Stimulated activated memory B cell treated with anti-CD40 and anti-IgM and Interleukin-4, amounts not matched to agents 10 μg/mL and 1 μg/mL and 100 μg/mL, for 72 hours (primary cell): Measurements from ENCODE around the gene SH2D4B.

Experiments
- ATAC-seq: fragments of 150-1000 bp; cut with Tn5 transposase; 2 replicates; pipeline ENCODE4 v1.10.0; 2021
- H3K27ac Mint-ChIP-seq: one replicate; pipeline ENCODE4 v1.8.0; 2022; ENCODE audit warnings: mild to moderate bottlenecking, mixed read lengths
- H3K27me3 Mint-ChIP-seq: one replicate; pipeline ENCODE4 v1.8.0; 2022; ENCODE audit warnings: mixed read lengths
- H3K36me3 Mint-ChIP-seq: one replicate; pipeline ENCODE4 v1.8.0; 2022; ENCODE audit warnings: mixed read lengths
- H3K4me1 Mint-ChIP-seq: one replicate; pipeline ENCODE4 v1.8.0; 2022; ENCODE audit warnings: mixed read lengths
- H3K4me3 Mint-ChIP-seq: one replicate; pipeline ENCODE4 v1.8.0; 2022; ENCODE audit warnings: mild to moderate bottlenecking, moderate library complexity, mixed read lengths
- H3K9me3 Mint-ChIP-seq: one replicate; pipeline ENCODE4 v1.8.0; 2022; ENCODE audit warnings: mixed read lengths

The SH2D4B gene

GRCh38 chr10:80537736-80538480 is at the start of gene SH2D4B:
Gene SH2D4B (plus strand): TSS chr10:80537902. CDS start chr10:80538332, 430 bp downstream.
- Mint-ChIP-seq H3K36me3 (no peaks in the 10 kb centered on the region), H3K9me3 (no peaks in the 10 kb centered on the region), H3K4me3 (peak within 1 kb of the TSS; percentile 20), H3K27me3 (no peaks in the 10 kb centered on the region), H3K4me1 (peaks cover 50% of the 10 kb centered on the region), H3K27ac (peak within 1 kb of the TSS; percentile 98)
- no peak for ATAC-seq

- Mint-ChIP-seq H3K9me3 (no peaks in the 10 kb centered on the region), H3K27me3 (no peaks in the 10 kb centered on the region), H3K27ac (no peak overlapping the region), H3K36me3 (peaks cover 36% of the 10 kb centered on the region), H3K4me3 (no peak overlapping the region), H3K4me1 (peaks cover 62% of the 10 kb centered on the region)
- ATAC-seq: no peak
Measured at GRCh38 chr10:80488539-80489066, 49.1 kb upstream of the SH2D4B start.

GRCh38 chr10:80489371-80490112 is 48.2 kb upstream of the SH2D4B start:
- Mint-ChIP-seq H3K27ac (no peak overlapping the region), H3K4me1 (peaks cover 60% of the 10 kb centered on the region), H3K27me3 (no peaks in the 10 kb centered on the region), H3K36me3 (peaks cover 44% of the 10 kb centered on the region), H3K9me3 (no peaks in the 10 kb centered on the region), H3K4me3 (no peak overlapping the region)
- ATAC-seq: no peak

- no peak for ATAC-seq
- Mint-ChIP-seq H3K27me3 (no peaks in the 10 kb centered on the region), H3K4me3 (no peak overlapping the region), H3K9me3 (peaks cover 3% of the 10 kb centered on the region), H3K4me1 (peaks cover 40% of the 10 kb centered on the region), H3K36me3 (peaks cover 61% of the 10 kb centered on the region), H3K27ac (no peak overlapping the region)
Measured at GRCh38 chr10:80491251-80492102, 46.2 kb upstream of the SH2D4B start.

- H3K27me3 Mint-ChIP-seq: no peaks in the 10 kb centered on the region
- no peak overlapping the region for H3K4me3 Mint-ChIP-seq
- H3K27ac Mint-ChIP-seq: no peak overlapping the region
- peaks cover 67% of the 10 kb centered on the region for H3K36me3 Mint-ChIP-seq
- peaks cover 8% of the 10 kb centered on the region for H3K9me3 Mint-ChIP-seq
- H3K4me1 Mint-ChIP-seq: peaks cover 39% of the 10 kb centered on the region
- no peak for ATAC-seq
Measured at GRCh38 chr10:80492848-80493521, 44.7 kb upstream of the SH2D4B start.

GRCh38 chr10:80493522-80494051 is 44.1 kb upstream of the SH2D4B start:
- peaks cover 44% of the 10 kb centered on the region for H3K4me1 Mint-ChIP-seq
- no peak overlapping the region for H3K27ac Mint-ChIP-seq
- H3K9me3 Mint-ChIP-seq: peaks cover 8% of the 10 kb centered on the region
- H3K4me3 Mint-ChIP-seq: no peak overlapping the region
- H3K27me3 Mint-ChIP-seq: no peaks in the 10 kb centered on the region
- ATAC-seq: no peak
- peaks cover 67% of the 10 kb centered on the region for H3K36me3 Mint-ChIP-seq

- Mint-ChIP-seq H3K9me3 (peaks cover 8% of the 10 kb centered on the region), H3K4me1 (peaks cover 49% of the 10 kb centered on the region), H3K36me3 (peaks cover 44% of the 10 kb centered on the region), H3K27me3 (no peaks in the 10 kb centered on the region), H3K4me3 (no peak overlapping the region), H3K27ac (no peak overlapping the region)
- no peak for ATAC-seq
Measured at GRCh38 chr10:80496555-80497172, 41.0 kb upstream of the SH2D4B start.

- peaks cover 8% of the 10 kb centered on the region for H3K9me3 Mint-ChIP-seq
- no peak overlapping the region for H3K27ac Mint-ChIP-seq
- H3K4me1 Mint-ChIP-seq: peaks cover 52% of the 10 kb centered on the region
- H3K36me3 Mint-ChIP-seq: peaks cover 41% of the 10 kb centered on the region
- ATAC-seq: no peak
- H3K27me3 Mint-ChIP-seq: no peaks in the 10 kb centered on the region
- no peak overlapping the region for H3K4me3 Mint-ChIP-seq
Measured at GRCh38 chr10:80497187-80498077, 40.3 kb upstream of the SH2D4B start.

GRCh38 chr10:80498078-80498832 is 39.4 kb upstream of the SH2D4B start:
- Mint-ChIP-seq H3K36me3 (peaks cover 40% of the 10 kb centered on the region), H3K4me3 (no peak overlapping the region), H3K27me3 (no peaks in the 10 kb centered on the region), H3K4me1 (peaks cover 52% of the 10 kb centered on the region), H3K27ac (peak overlapping the region; percentile 11), H3K9me3 (peaks cover 8% of the 10 kb centered on the region)
- no peak for ATAC-seq

GRCh38 chr10:80498833-80499741 is 38.6 kb upstream of the SH2D4B start:
- no peak for ATAC-seq
- Mint-ChIP-seq H3K36me3 (peaks cover 33% of the 10 kb centered on the region), H3K4me3 (no peak overlapping the region), H3K27ac (peak overlapping the region; percentile 11), H3K9me3 (peaks cover 8% of the 10 kb centered on the region), H3K4me1 (peaks cover 54% of the 10 kb centered on the region), H3K27me3 (no peaks in the 10 kb centered on the region)

GRCh38 chr10:80500572-80501380 is 36.9 kb upstream of the SH2D4B start:
- peak; percentile 88 for ATAC-seq
- Mint-ChIP-seq H3K27me3 (no peaks in the 10 kb centered on the region), H3K36me3 (peaks cover 17% of the 10 kb centered on the region), H3K4me1 (peaks cover 70% of the 10 kb centered on the region), H3K27ac (peak overlapping the region; percentile 11), H3K9me3 (peaks cover 8% of the 10 kb centered on the region), H3K4me3 (peak overlapping the region; percentile 53)
